HEK293T (cell line): ENCODE measurements around the gene OR1K1.

Experiments
- ELF4 ChIP-seq: fragments of 450-650 bp; IDR thresholded peaks from 2 replicates; pipeline ENCODE4 v1.6.1; 2017; ENCODE audit warnings: antibody characterized with exemption
- FOXK2 ChIP-seq: fragments of 450-650 bp; IDR thresholded peaks from 2 replicates; pipeline ENCODE4 v1.6.1; 2016; ENCODE audit warnings: mild to moderate bottlenecking
- SP1 ChIP-seq: fragments of 450-650 bp; IDR thresholded peaks from 2 replicates; pipeline ENCODE4 v1.6.1; 2017
- TARDBP ChIP-seq: fragments of 450-650 bp; IDR thresholded peaks from 2 replicates; pipeline ENCODE4 v1.6.1; 2016

- TF ChIP-seq TARDBP (no peak), SP1 (no peak), FOXK2 (no peak), ELF4 (no peak)
Observed at GRCh38 chr9:122835313-122835731, 35.4 kb downstream of the OR1K1 start.
